GM12892 (cell line): ENCODE data around the gene ZNF311.

Source experiments
- POLR2A ChIP-seq: IDR thresholded peaks from 2 replicates; pipeline ENCODE4 v1.6.1; 2011; ENCODE audit warnings: low read depth, low read length, control low read depth
- POLR2AphosphoS5 ChIP-seq: IDR thresholded peaks from 2 replicates; pipeline ENCODE4 v1.6.1; 2011; ENCODE audit warnings: low read depth, low read length, control low read depth

- TF ChIP-seq POLR2A (no peak), POLR2AphosphoS5 (no peak)
These were observed 56.2 kb downstream of the ZNF311 start for GRCh38 chr6:28948782-28949486.
